ENCODE results near the gene UBL4A. TPM values are rescaled to one million over a fixed set of nuclear protein-coding genes. Genes with fewer than 3 reads are reported as not detected.

UBL4A gene
- 10 to 100 TPM; 51.5 to 63.2 (median 59.1) TPM for total RNA-seq

- peaks cover 26% of the 10 kb centered on the region for H3K4me1 Mint-ChIP-seq (ENCODE audit: low read depth)
- ATAC-seq (peak; percentile 16 to 23), DNase-seq (peak; percentile 39)
- no peaks in the 10 kb centered on the region for H3K36me3 Mint-ChIP-seq (ENCODE audit: insufficient read depth)
- peak within 1 kb of the TSS; percentile 82 for H3K4me3 Mint-ChIP-seq
- H3K9me3 Mint-ChIP-seq = no peaks in the 10 kb centered on the region
- no peaks in the 10 kb centered on the region for H3K27me3 Mint-ChIP-seq (ENCODE audit: low read depth)
These were observed at the start of gene UBL4A for GRCh38 chrX:154486396-154487207. Gene UBL4A, minus strand, starts transcription at chrX:154486615. Its CDS starts 31 bp downstream, at chrX:154486584.

DNA sequence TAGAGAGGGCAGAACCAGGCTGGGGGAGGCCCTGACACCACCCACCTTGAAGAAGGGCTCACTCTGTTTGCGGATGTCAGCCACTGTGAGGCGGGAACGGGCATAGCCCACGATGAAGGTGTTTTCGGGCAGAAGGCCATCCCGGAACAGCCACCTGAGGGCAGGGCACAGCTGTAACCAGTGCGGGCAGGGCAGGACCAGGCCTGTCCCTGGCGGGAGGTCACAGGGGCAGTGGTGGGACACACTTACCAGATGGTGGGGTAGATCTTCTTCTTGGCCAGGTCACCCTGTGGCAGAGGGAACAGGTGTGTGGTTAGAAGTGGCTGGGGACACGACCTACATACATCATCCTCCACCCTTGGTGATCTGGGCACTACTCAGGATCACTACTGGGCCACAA lies 49.5 kb upstream of the UBL4A start:
- H3K9me3 Mint-ChIP-seq = no peaks in the 10 kb centered on the region
- ATAC-seq (no peak), DNase-seq (no peak)
- H3K27me3 Mint-ChIP-seq (ENCODE audit: low read depth) = no peaks in the 10 kb centered on the region
- peaks cover 2% of the 10 kb centered on the region for H3K4me1 Mint-ChIP-seq (ENCODE audit: low read depth)
- no peaks in the 10 kb centered on the region for H3K36me3 Mint-ChIP-seq (ENCODE audit: insufficient read depth)
- H3K4me3 Mint-ChIP-seq = no peak overlapping the region

GRCh38 chrX:154534526-154535322 lies 48.3 kb upstream of the UBL4A start:
- DNase-seq (peak; percentile 93), ATAC-seq (peak; percentile 95 to 97)
- Mint-ChIP-seq H3K9me3 (no peaks in the 10 kb centered on the region), H3K36me3 (ENCODE audit: insufficient read depth) (no peaks in the 10 kb centered on the region), H3K4me1 (ENCODE audit: low read depth) (peaks cover 2% of the 10 kb centered on the region), H3K27me3 (ENCODE audit: low read depth) (no peaks in the 10 kb centered on the region), H3K4me3 (no peak overlapping the region)

- Mint-ChIP-seq H3K27me3 (ENCODE audit: low read depth) (no peaks in the 10 kb centered on the region), H3K36me3 (ENCODE audit: insufficient read depth) (no peaks in the 10 kb centered on the region), H3K4me3 (no peak overlapping the region), H3K4me1 (ENCODE audit: low read depth) (peaks cover 2% of the 10 kb centered on the region), H3K9me3 (no peaks in the 10 kb centered on the region)
- no peak for DNase-seq
- no peak for ATAC-seq
These were observed 46.3 kb upstream of the UBL4A start for GRCh38 chrX:154532690-154533089.

DNA sequence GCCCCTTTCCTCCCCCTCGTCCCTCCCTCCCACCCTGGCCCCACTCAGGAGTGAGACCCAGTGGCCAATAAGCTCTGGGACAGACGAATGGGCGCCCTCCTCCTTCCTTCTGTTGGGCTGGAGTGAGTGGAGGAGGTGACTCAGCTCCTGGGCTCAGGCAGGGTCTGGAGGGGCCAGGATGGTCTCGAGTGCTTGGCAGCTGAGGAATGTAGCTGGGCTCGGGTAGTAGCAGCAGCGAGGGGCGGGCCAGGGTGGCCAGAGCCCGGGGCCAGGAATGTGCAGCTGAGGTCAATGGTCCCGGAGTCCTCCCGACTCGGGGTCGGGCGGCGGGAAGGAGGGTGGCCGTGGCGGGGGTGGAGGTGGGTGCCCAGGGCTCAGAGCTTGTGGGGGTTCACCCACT lies 45.2 kb upstream of the UBL4A start:
- H3K27me3 Mint-ChIP-seq (ENCODE audit: low read depth) = no peaks in the 10 kb centered on the region
- no peak for ATAC-seq
- H3K4me3 Mint-ChIP-seq = no peak overlapping the region
- no peak for DNase-seq
- no peaks in the 10 kb centered on the region for H3K9me3 Mint-ChIP-seq
- H3K4me1 Mint-ChIP-seq (ENCODE audit: low read depth) = peaks cover 5% of the 10 kb centered on the region
- no peaks in the 10 kb centered on the region for H3K36me3 Mint-ChIP-seq (ENCODE audit: insufficient read depth)

DNA sequence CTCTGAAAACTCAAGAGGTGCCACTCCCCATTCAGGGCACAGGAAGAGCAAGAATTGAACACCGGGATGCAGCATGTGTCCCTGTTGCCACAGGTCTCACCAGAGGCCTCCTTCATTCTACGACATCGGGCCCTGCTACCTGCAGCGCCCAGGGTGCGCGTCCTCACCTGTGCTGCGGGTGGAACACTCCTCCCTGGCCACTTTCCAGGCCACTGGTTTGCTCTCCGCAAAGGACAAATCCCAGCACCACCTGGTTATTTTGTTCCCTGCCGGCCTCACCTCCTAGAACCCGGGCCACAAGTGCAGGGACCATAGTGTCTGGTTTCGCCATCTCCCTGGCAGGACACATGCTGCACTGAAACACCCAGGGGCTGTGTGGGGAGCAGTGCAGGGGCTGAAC lies 43.9 kb upstream of the UBL4A start:
- Mint-ChIP-seq H3K27me3 (ENCODE audit: low read depth) (no peaks in the 10 kb centered on the region), H3K4me3 (no peak overlapping the region), H3K9me3 (no peaks in the 10 kb centered on the region), H3K4me1 (ENCODE audit: low read depth) (peaks cover 17% of the 10 kb centered on the region), H3K36me3 (ENCODE audit: insufficient read depth) (no peaks in the 10 kb centered on the region)
- ATAC-seq (no peak), DNase-seq (no peak)

- DNase-seq = no peak
- Mint-ChIP-seq H3K4me3 (no peak overlapping the region), H3K4me1 (ENCODE audit: low read depth) (peaks cover 15% of the 10 kb centered on the region), H3K27me3 (ENCODE audit: low read depth) (no peaks in the 10 kb centered on the region), H3K9me3 (no peaks in the 10 kb centered on the region), H3K36me3 (ENCODE audit: insufficient read depth) (no peaks in the 10 kb centered on the region)
- no peak for ATAC-seq
These were observed 42.8 kb upstream of the UBL4A start for GRCh38 chrX:154529206-154529612.

DNA sequence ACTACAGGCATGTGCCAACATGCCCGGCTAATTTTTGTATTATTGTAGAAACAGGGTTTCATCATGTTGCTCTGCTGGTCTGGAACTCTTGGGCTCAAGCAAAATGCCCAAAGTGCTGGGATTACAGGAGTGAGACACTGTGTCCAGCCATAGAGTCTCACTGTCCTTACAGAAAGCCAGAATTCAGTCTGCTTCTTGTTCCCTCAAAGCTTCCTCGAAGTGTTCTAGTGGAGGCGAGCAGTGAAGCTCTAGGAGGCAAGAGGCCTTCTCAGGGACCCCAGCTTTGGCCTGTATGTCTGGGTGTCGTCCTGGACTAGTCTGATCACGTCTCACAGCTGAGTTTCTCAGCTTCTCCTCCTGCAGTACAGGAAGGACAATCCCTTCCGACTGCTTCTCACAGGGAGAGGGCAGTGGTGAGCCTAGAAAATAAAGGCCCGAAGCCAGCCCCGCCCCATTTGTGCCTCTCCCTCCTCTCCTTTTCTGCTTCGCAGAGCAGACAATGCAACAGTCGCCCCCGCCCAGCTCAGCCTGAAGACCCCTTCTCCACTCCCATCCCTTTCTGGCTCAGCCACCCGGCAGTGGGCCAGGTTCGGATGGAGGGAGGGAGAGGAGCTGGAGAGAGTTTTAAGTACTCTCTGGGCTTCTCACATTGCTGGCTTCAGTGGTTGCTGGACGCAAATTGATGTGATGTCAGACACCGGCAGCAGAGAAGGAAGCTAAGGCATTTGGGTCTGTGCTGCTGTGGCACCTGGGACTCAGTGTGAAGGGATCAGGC lies 40.7 kb upstream of the UBL4A start:
- peak; percentile 85 to 86 for ATAC-seq
- Mint-ChIP-seq H3K4me3 (no peak overlapping the region), H3K27me3 (ENCODE audit: low read depth) (no peaks in the 10 kb centered on the region), H3K36me3 (ENCODE audit: insufficient read depth) (no peaks in the 10 kb centered on the region), H3K9me3 (no peaks in the 10 kb centered on the region), H3K4me1 (ENCODE audit: low read depth) (peaks cover 15% of the 10 kb centered on the region)
- peak; percentile 41 for DNase-seq

- peak in 1 of 2 donors; percentile 11 for ATAC-seq
- H3K4me1 Mint-ChIP-seq (ENCODE audit: low read depth) = peaks cover 15% of the 10 kb centered on the region
- H3K9me3 Mint-ChIP-seq = no peaks in the 10 kb centered on the region
- no peak for DNase-seq
- H3K27me3 Mint-ChIP-seq (ENCODE audit: low read depth) = no peaks in the 10 kb centered on the region
- H3K4me3 Mint-ChIP-seq = no peak overlapping the region
- no peaks in the 10 kb centered on the region for H3K36me3 Mint-ChIP-seq (ENCODE audit: insufficient read depth)
These were observed 39.4 kb upstream of the UBL4A start for GRCh38 chrX:154525606-154526490.

DNA sequence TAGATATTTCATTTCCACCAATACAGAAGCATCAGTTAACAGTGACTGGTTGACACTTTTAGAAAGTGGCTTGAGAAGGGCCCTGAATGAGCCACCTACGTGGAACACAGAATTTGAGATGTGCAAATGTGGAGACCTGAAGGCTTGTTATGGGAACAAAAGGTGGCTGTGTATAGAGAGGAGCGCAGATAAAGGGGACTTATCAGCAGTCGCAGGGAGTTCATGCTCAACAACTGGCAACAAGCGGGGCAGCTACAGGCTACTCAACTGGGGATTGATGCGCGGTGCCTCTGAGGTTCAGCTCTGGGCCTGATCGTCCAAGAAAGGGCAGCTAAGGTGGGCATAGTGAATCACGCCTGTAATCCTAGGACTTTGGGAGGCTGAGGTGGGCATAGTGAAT lies 33.0 kb upstream of the UBL4A start:
- H3K36me3 Mint-ChIP-seq (ENCODE audit: insufficient read depth) = no peaks in the 10 kb centered on the region
- H3K9me3 Mint-ChIP-seq = no peaks in the 10 kb centered on the region
- H3K27me3 Mint-ChIP-seq (ENCODE audit: low read depth) = no peaks in the 10 kb centered on the region
- DNase-seq (no peak), ATAC-seq (no peak)
- peaks cover 11% of the 10 kb centered on the region for H3K4me1 Mint-ChIP-seq (ENCODE audit: low read depth)
- H3K4me3 Mint-ChIP-seq = no peak overlapping the region

DNA sequence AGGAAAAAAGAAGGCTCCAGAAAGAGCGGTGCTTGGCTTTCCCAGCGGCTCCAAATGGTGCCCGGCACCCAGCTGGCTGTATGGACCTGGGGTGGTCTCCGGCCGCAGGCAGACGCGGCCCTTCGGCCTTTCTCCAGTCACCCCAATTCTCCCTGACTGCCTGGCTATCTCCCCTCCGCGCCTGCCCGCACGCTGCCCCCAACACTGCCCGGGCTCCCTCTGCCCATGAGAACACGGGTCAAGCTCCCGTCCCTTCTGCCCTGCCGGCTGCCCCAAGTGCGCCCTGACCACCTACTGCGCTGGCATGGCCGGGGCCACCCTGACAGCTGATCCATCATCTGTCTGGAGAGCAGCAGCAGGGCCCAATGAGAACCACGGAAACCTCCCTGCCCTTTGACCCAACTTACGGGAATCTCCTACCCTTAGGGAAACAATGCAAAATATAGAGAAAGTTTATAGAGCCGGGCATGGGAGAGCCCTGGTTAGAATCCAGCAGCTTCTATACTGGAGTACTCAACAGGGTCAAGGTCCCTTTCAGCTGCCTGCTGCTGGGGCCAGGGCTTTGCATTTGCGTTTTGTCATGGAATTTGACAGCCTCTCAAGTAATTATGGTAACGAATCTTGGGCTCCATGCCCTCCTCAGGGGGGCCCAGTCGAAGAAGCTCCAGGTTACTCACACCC lies 30.8 kb upstream of the UBL4A start:
- Mint-ChIP-seq H3K4me3 (no peak overlapping the region), H3K4me1 (ENCODE audit: low read depth) (peaks cover 18% of the 10 kb centered on the region), H3K27me3 (ENCODE audit: low read depth) (no peaks in the 10 kb centered on the region), H3K36me3 (ENCODE audit: insufficient read depth) (peaks cover 2% of the 10 kb centered on the region), H3K9me3 (no peaks in the 10 kb centered on the region)
- DNase-seq (no peak), ATAC-seq (no peak)

DNA sequence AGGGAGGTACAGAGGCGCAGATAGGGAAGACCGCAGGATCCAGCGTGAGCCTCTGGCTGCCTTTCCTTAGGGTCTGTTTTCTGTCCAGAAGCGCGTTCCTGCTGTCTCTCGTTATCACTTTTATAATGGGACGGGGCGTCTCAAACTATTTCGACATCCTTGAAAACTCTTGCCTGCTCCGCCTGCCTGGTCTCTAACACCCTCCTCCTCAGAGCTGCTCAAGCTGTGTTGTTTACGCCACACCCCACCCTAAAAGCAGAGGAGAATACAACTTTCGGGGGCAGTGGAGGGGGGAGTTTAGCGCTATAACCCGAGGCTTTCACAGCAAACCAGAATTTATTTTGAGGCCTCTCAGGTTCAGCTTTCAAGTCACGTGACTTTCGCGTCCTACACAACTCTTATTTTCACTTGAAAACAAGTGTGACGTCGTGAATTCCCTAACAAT lies 30.3 kb upstream of the UBL4A start:
- ATAC-seq = peak in 1 of 2 donors; percentile 6
- Mint-ChIP-seq H3K27me3 (ENCODE audit: low read depth) (no peaks in the 10 kb centered on the region), H3K4me3 (peak overlapping the region; percentile 81), H3K4me1 (ENCODE audit: low read depth) (peaks cover 21% of the 10 kb centered on the region), H3K36me3 (ENCODE audit: insufficient read depth) (peaks cover 2% of the 10 kb centered on the region), H3K9me3 (no peaks in the 10 kb centered on the region)
- DNase-seq = no peak
